GM19452 (cell line): ENCODE results near the gene STXBP6.
A peak's percentile ranks its signal among the peaks of the same experiment; 100 is the strongest.

Source experiments
- ATAC-seq: cut with Tn5 transposase; IDR thresholded peaks from one replicate; pipeline ENCODE4 v1.9.1; 2021; ENCODE audit not compliant: unreplicated experiment

STXBP6 gene

GRCh38 chr14:25052921-25053320 lies 3.0 kb upstream of the STXBP6 start:
- ATAC-seq: no peak

DNA sequence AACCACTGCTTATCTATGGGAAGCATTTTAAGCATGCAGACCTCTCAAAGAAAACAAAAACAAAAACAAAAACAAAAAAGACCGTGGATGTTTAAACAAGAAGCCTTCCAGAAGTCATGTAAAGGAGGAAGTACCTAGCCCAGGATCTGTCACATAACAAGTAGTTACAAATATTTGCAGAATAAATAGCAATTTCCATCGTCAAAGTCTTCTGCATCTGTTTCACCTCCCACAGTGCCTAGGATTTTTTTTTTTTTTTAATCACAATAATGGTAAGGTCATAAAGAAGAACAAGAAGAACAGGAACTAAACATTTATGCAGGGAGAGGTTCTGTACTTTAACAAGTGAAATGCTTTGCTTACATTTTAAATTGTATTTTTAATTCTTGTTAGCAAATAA lies 2.4 kb upstream of the STXBP6 start:
- no peak for ATAC-seq

- ATAC-seq: no peak
Measured at GRCh38 chr14:25050269-25051150, 563 bp upstream of the STXBP6 start.

GRCh38 chr14:25049093-25049567 lies 817 bp downstream of the STXBP6 start:
- no peak for ATAC-seq

GRCh38 chr14:25048170-25049016 lies 1.6 kb downstream of the STXBP6 start:
- no peak for ATAC-seq

- ATAC-seq: no peak
Measured at GRCh38 chr14:25046301-25046943, 3.5 kb downstream of the STXBP6 start.

DNA sequence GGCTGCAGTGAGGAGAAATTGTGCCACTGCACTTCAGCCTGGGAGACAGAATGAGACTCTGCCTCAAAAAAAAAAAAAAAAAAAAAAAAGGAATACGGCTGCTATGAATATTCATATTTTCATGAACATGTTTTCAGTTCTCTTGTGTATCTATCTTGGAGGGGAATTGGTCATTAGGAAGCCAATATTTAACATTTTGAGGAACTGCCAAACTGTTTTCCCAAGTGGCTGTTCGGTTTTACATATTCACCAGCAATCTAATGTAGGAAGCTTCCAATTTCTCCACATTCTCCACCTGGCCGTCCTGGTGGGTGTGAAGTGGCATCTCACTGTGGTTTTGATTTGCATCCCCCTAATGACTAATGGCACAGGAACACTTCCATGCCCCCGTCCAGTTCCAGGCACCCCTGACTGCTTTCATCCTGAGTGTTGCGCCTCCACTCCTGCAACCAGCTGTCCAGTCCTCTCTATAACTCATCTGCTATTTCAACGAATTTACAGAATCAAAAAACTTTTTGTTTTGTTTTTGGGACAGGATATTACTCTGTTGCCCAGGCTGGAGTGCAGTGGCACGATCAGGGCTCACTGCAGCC lies 5.7 kb downstream of the STXBP6 start:
- no peak for ATAC-seq

GRCh38 chr14:25042362-25043299 lies 7.3 kb downstream of the STXBP6 start:
- ATAC-seq: no peak

GRCh38 chr14:25041898-25042297 lies 8.0 kb downstream of the STXBP6 start:
- no peak for ATAC-seq

- no peak for ATAC-seq
Measured at GRCh38 chr14:25041484-25041883, 8.5 kb downstream of the STXBP6 start.

DNA sequence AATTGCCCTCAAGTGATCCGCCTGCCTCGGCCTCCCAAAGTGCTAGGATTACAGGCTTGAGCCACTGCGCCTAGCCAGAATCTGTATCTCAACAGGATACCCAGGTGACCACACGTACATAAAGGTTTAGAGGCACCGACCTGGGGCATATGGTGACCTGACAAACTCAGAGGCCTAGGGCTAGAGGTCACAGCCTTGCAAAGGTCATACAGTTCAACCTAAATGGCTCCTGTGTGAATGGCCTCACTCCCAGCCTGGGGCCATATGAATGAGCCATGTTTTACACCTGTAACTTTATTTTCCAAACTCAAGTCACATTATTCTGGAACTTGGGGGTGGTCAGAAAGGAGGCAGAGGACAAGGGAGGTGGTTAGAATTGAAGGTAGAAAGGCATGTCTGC lies 10.0 kb downstream of the STXBP6 start:
- no peak for ATAC-seq

- ATAC-seq: no peak
Measured at GRCh38 chr14:25038044-25038668, 11.8 kb downstream of the STXBP6 start.

DNA sequence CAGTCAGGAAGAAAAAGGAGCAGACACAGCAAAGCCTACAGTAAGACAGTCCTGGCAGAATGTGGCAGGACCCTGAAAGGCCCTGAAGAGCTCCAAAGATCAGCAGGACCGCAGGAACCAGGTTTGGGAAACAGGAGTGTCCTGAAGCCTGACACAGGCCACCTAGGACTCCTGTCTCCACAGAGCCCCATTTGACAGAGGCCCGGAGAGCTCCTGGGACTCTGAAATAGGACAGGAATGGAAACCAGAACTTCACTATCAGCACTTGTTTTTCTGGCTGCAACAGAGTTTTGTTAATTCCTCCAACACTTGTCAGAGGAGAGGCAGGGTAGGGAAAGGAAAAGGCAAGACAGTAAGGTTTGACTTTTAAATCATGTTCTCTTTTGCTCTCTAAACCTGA lies 12.9 kb downstream of the STXBP6 start:
- no peak for ATAC-seq

- ATAC-seq: no peak
Measured at GRCh38 chr14:25034803-25035681, 14.9 kb downstream of the STXBP6 start.

- ATAC-seq: no peak
Measured at GRCh38 chr14:25033358-25033757, 16.6 kb downstream of the STXBP6 start.

- no peak for ATAC-seq
Measured at GRCh38 chr14:25032092-25032784, 17.7 kb downstream of the STXBP6 start.

DNA sequence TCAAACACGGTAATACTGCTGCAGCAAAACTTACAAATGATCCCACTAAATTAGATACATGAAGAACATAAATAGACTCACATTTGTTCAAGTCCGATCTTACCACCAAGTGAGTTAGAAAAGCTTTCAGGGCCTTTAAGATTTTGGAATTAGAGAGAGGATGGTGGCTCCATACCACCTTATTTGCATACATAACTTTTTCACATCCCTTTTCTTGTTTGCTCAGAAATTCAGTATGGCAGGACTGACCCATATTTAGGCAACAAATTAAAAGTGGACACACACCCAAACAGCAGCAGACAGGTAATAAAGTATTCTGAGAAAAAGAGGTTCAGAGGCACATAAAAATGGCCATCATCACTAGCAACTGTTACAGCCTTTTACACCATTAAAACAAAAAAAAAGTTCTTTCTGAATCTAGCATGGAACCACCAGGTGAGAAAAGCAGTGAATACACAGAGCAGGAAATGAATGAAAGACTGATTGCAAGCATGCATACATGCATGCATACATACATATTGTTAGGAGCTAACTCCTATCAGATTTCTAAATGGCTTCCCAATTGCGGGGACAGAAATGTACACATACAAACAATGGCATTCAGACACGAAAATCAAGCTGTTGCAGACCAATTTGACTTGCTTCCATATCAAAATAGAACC lies 23.3 kb downstream of the STXBP6 start:
- peak; percentile 71 for ATAC-seq
